NCI-H524 (cell line): ENCODE measurements around the gene MMAB.

Source experiments
- DNase-seq, 2 experiments: peaks; one replicate each; lab custom pipeline; 2025; lab: John Stamatoyannopoulos, UW

The MMAB gene

GRCh38 chr12:109583733-109584132, 10.4 kb upstream of the MMAB start:
- DNase-seq: no peak

GRCh38 chr12:109582636-109583035, 9.3 kb upstream of the MMAB start:
- DNase-seq: peak in 1 of 2 experiments; percentile 35

- no peak for DNase-seq
Measured at GRCh38 chr12:109581856-109582255, 8.6 kb upstream of the MMAB start.

- DNase-seq: no peak
Measured at GRCh38 chr12:109581334-109581691, 8.0 kb upstream of the MMAB start.

- peak; percentile 65 to 91 for DNase-seq
Measured at GRCh38 chr12:109580684-109581333, 7.5 kb upstream of the MMAB start.

- peak in 1 of 2 experiments; percentile 29 for DNase-seq
Measured at GRCh38 chr12:109580272-109580671, 7.0 kb upstream of the MMAB start.

GRCh38 chr12:109579639-109580038, 6.3 kb upstream of the MMAB start:
- DNase-seq: no peak

- no peak for DNase-seq
Measured at GRCh38 chr12:109578330-109578927, 5.1 kb upstream of the MMAB start.

- no peak for DNase-seq
Measured at GRCh38 chr12:109577311-109577710, 4.0 kb upstream of the MMAB start.

GRCh38 chr12:109575683-109576082, 2.4 kb upstream of the MMAB start:
- no peak for DNase-seq

GRCh38 chr12:109573914-109574244, 575 bp upstream of the MMAB start:
- DNase-seq: no peak

- DNase-seq: no peak
Measured at GRCh38 chr12:109572506-109572845, 828 bp downstream of the MMAB start.

- no peak for DNase-seq
Measured at GRCh38 chr12:109571773-109572505, 1.4 kb downstream of the MMAB start.

GRCh38 chr12:109568486-109568885, 4.8 kb downstream of the MMAB start:
- no peak for DNase-seq

- no peak for DNase-seq
Measured at GRCh38 chr12:109567967-109568366, 5.3 kb downstream of the MMAB start.

- no peak for DNase-seq
Measured at GRCh38 chr12:109567296-109567695, 6.0 kb downstream of the MMAB start.

- no peak for DNase-seq
Measured at GRCh38 chr12:109566424-109566823, 6.9 kb downstream of the MMAB start.

- DNase-seq: no peak
Measured at GRCh38 chr12:109563291-109564284, 9.7 kb downstream of the MMAB start.

GRCh38 chr12:109562871-109563270, 10.4 kb downstream of the MMAB start:
- no peak for DNase-seq

GRCh38 chr12:109561711-109562030, 11.6 kb downstream of the MMAB start:
- no peak for DNase-seq

GRCh38 chr12:109560867-109561710, 12.2 kb downstream of the MMAB start:
- DNase-seq: no peak

- DNase-seq: no peak
Measured at GRCh38 chr12:109559601-109560000, 13.7 kb downstream of the MMAB start.
